C4-2B (cell line): ENCODE results near the gene ST7.

ENCODE experiments used
- H3K27ac ChIP-seq: fragments of 450-650 bp; 2 replicates; pipeline ENCODE4 v1.5.1; 2017
- ZFX ChIP-seq: fragments of 450-650 bp; IDR thresholded peaks from 2 replicates; pipeline ENCODE4 v1.6.1; 2017
- TF ChIP-seq, protein P1 (sequence below): fragments of 450-650 bp; conservative IDR thresholded peaks from 2 replicates; pipeline ENCODE4 v1.5.1; 2017; ENCODE audit warnings: mild to moderate bottlenecking

The ST7 gene

GRCh38 chr7:116980354-116980753 lies 27.1 kb downstream of the ST7 start:
- no peak overlapping the region for H3K27ac ChIP-seq
- TF ChIP-seq, protein P1, sequence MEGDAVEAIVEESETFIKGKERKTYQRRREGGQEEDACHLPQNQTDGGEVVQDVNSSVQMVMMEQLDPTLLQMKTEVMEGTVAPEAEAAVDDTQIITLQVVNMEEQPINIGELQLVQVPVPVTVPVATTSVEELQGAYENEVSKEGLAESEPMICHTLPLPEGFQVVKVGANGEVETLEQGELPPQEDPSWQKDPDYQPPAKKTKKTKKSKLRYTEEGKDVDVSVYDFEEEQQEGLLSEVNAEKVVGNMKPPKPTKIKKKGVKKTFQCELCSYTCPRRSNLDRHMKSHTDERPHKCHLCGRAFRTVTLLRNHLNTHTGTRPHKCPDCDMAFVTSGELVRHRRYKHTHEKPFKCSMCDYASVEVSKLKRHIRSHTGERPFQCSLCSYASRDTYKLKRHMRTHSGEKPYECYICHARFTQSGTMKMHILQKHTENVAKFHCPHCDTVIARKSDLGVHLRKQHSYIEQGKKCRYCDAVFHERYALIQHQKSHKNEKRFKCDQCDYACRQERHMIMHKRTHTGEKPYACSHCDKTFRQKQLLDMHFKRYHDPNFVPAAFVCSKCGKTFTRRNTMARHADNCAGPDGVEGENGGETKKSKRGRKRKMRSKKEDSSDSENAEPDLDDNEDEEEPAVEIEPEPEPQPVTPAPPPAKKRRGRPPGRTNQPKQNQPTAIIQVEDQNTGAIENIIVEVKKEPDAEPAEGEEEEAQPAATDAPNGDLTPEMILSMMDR: no peak
- no peak for TF ChIP-seq ZFX

DNA sequence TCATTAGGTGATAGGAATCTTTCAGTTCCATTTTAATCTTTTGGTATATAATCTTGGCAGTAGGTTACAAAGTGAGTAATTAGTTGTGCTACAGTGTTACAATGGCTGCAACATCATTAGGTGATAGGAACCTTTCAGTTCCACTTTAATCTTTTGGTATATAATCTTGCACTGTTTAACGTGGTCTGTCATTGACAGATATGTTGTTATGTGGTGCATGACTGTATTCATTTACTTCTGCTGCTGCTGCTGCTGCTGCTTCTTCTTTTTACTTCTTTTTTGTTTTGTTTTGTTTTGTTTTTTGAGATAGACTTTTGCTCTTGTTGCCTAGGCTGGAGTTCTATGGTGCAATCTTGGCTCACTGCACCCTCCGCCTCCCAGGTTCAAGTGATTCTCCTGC lies 28.6 kb downstream of the ST7 start:
- no peak for TF ChIP-seq ZFX
- TF ChIP-seq, protein P1: no peak
- no peak overlapping the region for H3K27ac ChIP-seq

DNA sequence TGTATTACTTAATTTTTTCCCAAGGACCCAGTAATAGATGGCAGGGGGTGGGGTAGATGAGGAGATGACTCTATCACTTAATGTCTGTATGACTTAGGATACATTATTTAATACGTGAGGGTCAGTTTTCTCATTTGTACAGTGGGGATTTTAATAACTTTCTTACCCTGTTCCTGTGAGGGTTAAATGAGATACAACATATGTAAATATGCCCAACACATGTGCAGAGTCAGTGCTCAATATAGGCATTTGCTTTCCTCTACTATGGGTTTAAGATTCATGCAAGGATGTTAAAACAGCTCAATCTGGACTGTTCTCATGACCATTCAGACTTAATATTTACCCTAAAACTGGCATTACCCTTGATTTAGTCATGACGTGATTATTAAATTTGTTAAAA lies 31.2 kb downstream of the ST7 start:
- TF ChIP-seq, protein P1: no peak
- no peak for TF ChIP-seq ZFX
- no peak overlapping the region for H3K27ac ChIP-seq

GRCh38 chr7:116984917-116985316 lies 31.6 kb downstream of the ST7 start:
- TF ChIP-seq ZFX: no peak
- TF ChIP-seq, protein P1: peak; percentile 92

DNA sequence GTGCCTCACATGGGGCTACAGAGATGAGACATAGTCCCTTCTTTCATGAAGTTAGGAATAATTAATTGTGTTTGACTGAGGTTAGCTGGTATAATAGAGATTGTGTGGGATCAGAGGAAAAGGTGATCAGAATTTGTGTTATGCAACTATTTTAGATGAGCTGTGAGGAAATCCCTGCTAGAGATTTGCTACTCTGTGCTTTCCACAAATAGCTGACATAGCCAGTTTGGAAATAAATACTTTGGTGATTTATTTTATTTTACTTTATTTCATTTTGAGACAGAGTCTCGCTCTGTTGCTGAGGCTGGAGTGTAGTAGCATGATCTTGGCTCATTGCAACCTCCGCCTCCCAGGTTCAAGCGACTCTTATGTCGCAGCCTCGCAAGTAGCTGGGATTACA lies 32.3 kb downstream of the ST7 start:
- TF ChIP-seq ZFX: no peak
- TF ChIP-seq, protein P1: no peak
- no peak overlapping the region for H3K27ac ChIP-seq

More at GRCh38 chr7:116984917-116985316, 31.6 kb downstream of the ST7 start:
- H3K27ac ChIP-seq: no peak overlapping the region

- H3K27ac ChIP-seq: no peak overlapping the region
- TF ChIP-seq, protein P1: no peak
- TF ChIP-seq ZFX: no peak
Measured at GRCh38 chr7:116986611-116987565, 33.6 kb downstream of the ST7 start.

GRCh38 chr7:116988363-116988989 lies 35.2 kb downstream of the ST7 start:
- no peak overlapping the region for H3K27ac ChIP-seq
- TF ChIP-seq ZFX: no peak
- TF ChIP-seq, protein P1: peak; percentile 79
